A549 (cell line): Measurements from ENCODE around the gene PRKCE. TPM values are rescaled to one million over a fixed set of nuclear protein-coding genes. Genes with fewer than 3 reads are reported as not detected.

Experiments used
- ATAC-seq, 2 experiments: fragments of 200-7000 bp in 1 of 2; fragments of >200 bp in 1 of 2; cut with Nextera tagmentation in 1 of 2; cut with Tn5 transposase in 1 of 2; 3 replicates each; pipeline versions ENCODE4 v1.8.0 to v1.9.1; 2018 to 2020; ENCODE audit warnings: mild to moderate bottlenecking in 1 of 2, moderate library complexity in 1 of 2
- CTCF ChIA-PET: fragments of 300-600 bp; sonication (Branson Sonifier 250); formaldehyde crosslinking; extraction: SDS; loops from one replicate; lab custom pipeline; 2021; ENCODE audit warnings: antibody characterized with exemption, inconsistent platforms; lab: Yijun Ruan, JAX
- POLR2A ChIA-PET: fragments of 350-600 bp; formaldehyde crosslinking; extraction: SDS; loops from one replicate; lab custom pipeline; 2021; ENCODE audit warnings: antibody characterized with exemption, inconsistent platforms; lab: Yijun Ruan, JAX
- DNase-seq, 2 experiments: peaks; one replicate each; pipeline versions ENCODE4 v3.0.0 to v3.0.0-alpha.2; 2011 to 2016; ENCODE audit warnings: low read depth in 1 of 2, low spot score in 1 of 2
- FAIRE-seq: peaks from 2 replicates; lab custom pipeline; 2011; peaks lifted over from hg19 to GRCh38; lab: Jason Lieb, UNC
- H3K27ac ChIP-seq, 2 experiments: fragments of >200 bp; sonication (Bioruptor Twin); formaldehyde crosslinking; 3 replicates each; pipeline ENCODE4 v1.5.1; 2016 to 2017
- H3K4me1 ChIP-seq: fragments of >200 bp; sonication (Bioruptor Twin); formaldehyde crosslinking; 3 replicates; pipeline ENCODE4 v1.6.1; 2016
- H3K4me2 ChIP-seq: fragments of >200 bp; sonication (Bioruptor Twin); formaldehyde crosslinking; 3 replicates; pipeline ENCODE4 v1.6.1; 2016
- H3K4me3 ChIP-seq: fragments of >200 bp; sonication (Bioruptor Twin); formaldehyde crosslinking; 3 replicates; pipeline ENCODE4 v1.5.1; 2016
- H3K9me3 ChIP-seq: fragments of >200 bp; sonication (Bioruptor Twin); formaldehyde crosslinking; 3 replicates; pipeline ENCODE4 v1.6.1; 2016
- ATOH8 ChIP-seq: fragments of 250-450 bp; sonication (Bioruptor Pico); IDR thresholded peaks from 2 replicates; pipeline ENCODE4 v1.5.0; 2020; ENCODE audit warnings: low read depth, mild to moderate bottlenecking, moderate library complexity
- BCL3 ChIP-seq: fragments of >200 bp; sonication (Bioruptor Twin); formaldehyde crosslinking; IDR thresholded peaks from 3 replicates; pipeline ENCODE4 v1.6.1; 2016
- CBX2 ChIP-seq: fragments of 200-600 bp; sonication (generic); IDR thresholded peaks from 2 replicates; pipeline ENCODE4 v1.6.1; 2016; ENCODE audit warnings: low read depth, mild to moderate bottlenecking, borderline replicate concordance
- CEBPB ChIP-seq, 2 experiments: fragments of >200 bp in 1 of 2; sonication (Bioruptor Twin) in 1 of 2; formaldehyde crosslinking in 1 of 2; IDR thresholded peaks; 2 replicates each; pipeline ENCODE4 v1.6.1; 2012 to 2016
- CHD4 ChIP-seq: fragments of 200-600 bp; sonication (generic); IDR thresholded peaks from 2 replicates; pipeline ENCODE4 v1.6.1; 2016; ENCODE audit warnings: antibody characterized with exemption, mild to moderate bottlenecking, borderline replicate concordance
- CTCF ChIP-seq: fragments of >200 bp; sonication (Bioruptor Twin); formaldehyde crosslinking; IDR thresholded peaks from 3 replicates; pipeline ENCODE4 v1.5.1; 2016
- EHMT2 ChIP-seq: fragments of 200-600 bp; sonication (generic); IDR thresholded peaks from 2 replicates; pipeline ENCODE4 v1.6.1; 2016; ENCODE audit warnings: antibody characterized with exemption, low read depth, mild to moderate bottlenecking, moderate library complexity
- HMGXB4 ChIP-seq: fragments of 250-450 bp; sonication (Bioruptor Pico); IDR thresholded peaks from 2 replicates; pipeline ENCODE4 v1.5.0; 2021; ENCODE audit warnings: mild to moderate bottlenecking, moderate library complexity, borderline replicate concordance
- HOXA7 ChIP-seq: fragments of 250-450 bp; sonication (Bioruptor Pico); IDR thresholded peaks from 2 replicates; pipeline ENCODE4 v1.5.0; 2020; ENCODE audit warnings: mild to moderate bottlenecking, moderate library complexity
- HOXB5 ChIP-seq: fragments of 250-450 bp; sonication (Bioruptor Pico); IDR thresholded peaks from 2 replicates; pipeline ENCODE4 v1.5.0; 2020; ENCODE audit warnings: mild to moderate bottlenecking, moderate library complexity
- JUN ChIP-seq, 2 experiments: fragments of >200 bp; sonication (Bioruptor Twin); formaldehyde crosslinking; IDR thresholded peaks; 2 replicates in 1 of 2; 3 replicates in 1 of 2; pipeline ENCODE4 v1.6.1; 2016 to 2017
- JUNB ChIP-seq: fragments of >200 bp; sonication (Bioruptor Twin); formaldehyde crosslinking; IDR thresholded peaks from 2 replicates; pipeline ENCODE4 v1.6.1; 2016
- KDM1A ChIP-seq: fragments of 200-600 bp; sonication (generic); IDR thresholded peaks from 2 replicates; pipeline ENCODE4 v1.6.1; 2016; ENCODE audit warnings: low read depth, mild to moderate bottlenecking
- KDM5A ChIP-seq: fragments of 200-600 bp; sonication (generic); IDR thresholded peaks from 2 replicates; pipeline ENCODE4 v1.6.1; 2016; ENCODE audit warnings: antibody characterized with exemption, mild to moderate bottlenecking
- POLR2A ChIP-seq: IDR thresholded peaks from 2 replicates; pipeline ENCODE4 v1.6.1; 2012; ENCODE audit warnings: mild to moderate bottlenecking, low read length
- POLR2AphosphoS2 ChIP-seq: conservative IDR thresholded peaks from 2 replicates; pipeline ENCODE4 v1.6.1; 2012; ENCODE audit warnings: low read length, improper control_type of control experiment, inconsistent platforms
- RARB ChIP-seq: fragments of 250-450 bp; sonication (Bioruptor Pico); IDR thresholded peaks from 2 replicates; pipeline ENCODE4 v1.8.0; 2021; ENCODE audit warnings: mild to moderate bottlenecking, moderate library complexity
- RNF2 ChIP-seq: fragments of 200-600 bp; sonication (generic); IDR thresholded peaks from 2 replicates; pipeline ENCODE4 v1.6.1; 2016; ENCODE audit warnings: low read depth, mild to moderate bottlenecking, antibody characterized with exemption, moderate library complexity, borderline replicate concordance
- SREBF2 ChIP-seq: fragments of 450-650 bp; IDR thresholded peaks from 2 replicates; pipeline ENCODE4 v1.6.1; 2014; ENCODE audit warnings: mild to moderate bottlenecking, moderate library complexity
- TFCP2L1 ChIP-seq: fragments of 250-450 bp; sonication (Bioruptor Pico); IDR thresholded peaks from 2 replicates; pipeline ENCODE4 v1.5.0; 2021; ENCODE audit warnings: mild to moderate bottlenecking
- TP53 ChIP-seq: fragments of 250-450 bp; sonication (Bioruptor Pico); IDR thresholded peaks from 2 replicates; pipeline ENCODE4 v1.5.0; 2021; ENCODE audit warnings: mild to moderate bottlenecking, moderate library complexity
- WGBS: methylation state at CpG from one replicate; pipeline ENCODE4 v1.1.6; 2017; ENCODE audit errors: missing lambda C conversion rate; 5-methylcytosine and 5-hydroxymethylcytosine counted together
- polyA plus RNA-seq, 4 experiments: library from polyadenylated mRNA; depleted of rRNA in 3 of 4; stranded (reverse); fragments of >200 nt; fragmentation: RNase III in 1 of 4; extraction: RNeasy Plus Mini Kit Qiagen cat#74134 plus additional on column Dnase treatment in 1 of 4; gene quantifications; 2 replicates in 3 of 4; 3 replicates in 1 of 4; pipeline ENCODE4 v1.2.3, GENCODE V29; 2011 to 2017

Gene PRKCE
- polyA plus RNA-seq, 2 of the 4 experiments (the other 2 are of a cell fraction) = 11.5 to 12.0 TPM

GRCh38 chr2:45753381-45753780 lies 101.9 kb downstream of the PRKCE start:
- CTCF ChIA-PET = interaction anchor here (1.1 to 2.8 kb wide), 2 partner anchors 11 to 14 kb away, joined by 4 to 7 read pairs; no protein-coding TSS in a partner anchor
- FAIRE-seq = no peak

GRCh38 chr2:45754131-45755010 lies 102.9 kb downstream of the PRKCE start:
- CTCF ChIA-PET = interaction anchor here (1.1 to 2.8 kb wide), 3 partner anchors 10 to 104 kb away, joined by 3 to 7 read pairs (median 5); no protein-coding TSS in a partner anchor
- no peaks in the 10 kb centered on the region for H3K9me3 ChIP-seq
- DNase-seq (no peak), ATAC-seq (no peak), FAIRE-seq (no peak)
- TF ChIP-seq RARB (CRISPR knock-in tag) = no peak
- TF ChIP-seq CTCF = no peak
- TF ChIP-seq TFCP2L1 (CRISPR knock-in tag) = no peak
- no peak for TF ChIP-seq POLR2AphosphoS2
- TF ChIP-seq JUNB = no peak
- TF ChIP-seq HOXB5 = no peak
- H3K4me1 ChIP-seq = 0 out of 3 replicates have a peak, but pooled peaks cover 8% of the 10 kb centered on the region
- H3K4me2 ChIP-seq = no peak overlapping the region
- POLR2A ChIA-PET = no interaction called here
- WGBS = 82% methylated on average over 12 of the region's 12 CpGs
- no peak overlapping the region for H3K27ac ChIP-seq
- no peak overlapping the region for H3K4me3 ChIP-seq

More at GRCh38 chr2:45753381-45753780, 101.9 kb downstream of the PRKCE start:
- TF ChIP-seq RNF2 = no peak
- no peak for TF ChIP-seq CHD4
- TF ChIP-seq RARB (CRISPR knock-in tag) = no peak
- no peak for TF ChIP-seq CBX2
- no peak for TF ChIP-seq BCL3
- no peak for TF ChIP-seq TP53 (CRISPR knock-in tag)
- TF ChIP-seq HOXA7 = no peak
- TF ChIP-seq EHMT2 = no peak
- no peak for TF ChIP-seq POLR2A
- no peak for TF ChIP-seq SREBF2
- no peak for TF ChIP-seq KDM1A
- TF ChIP-seq, all 56 proteins: peak for 0
- H3K4me2 ChIP-seq = no peak overlapping the region
- no peaks in the 10 kb centered on the region for H3K9me3 ChIP-seq
- H3K4me1 ChIP-seq = 0 out of 3 replicates have a peak, but pooled peaks cover 8% of the 10 kb centered on the region
- H3K27ac ChIP-seq = no peak overlapping the region
- ATAC-seq (no peak), DNase-seq (no peak)
- POLR2A ChIA-PET = no interaction called here
- no peak overlapping the region for H3K4me3 ChIP-seq
- WGBS = 93% methylated on average over 4 of the region's 4 CpGs

GRCh38 chr2:45755585-45756335 lies 104.3 kb downstream of the PRKCE start:
- DNase-seq = peak in 1 of 2 experiments; percentile 25
- no peak for FAIRE-seq
- Histone ChIP-seq H3K4me3 (no peak overlapping the region), H3K9me3 (no peaks in the 10 kb centered on the region), H3K4me2 (0 out of 3 replicates have a peak overlapping the region, but pooled peaks have one; percentile 2), H3K27ac (no peak overlapping the region), H3K4me1 (0 out of 3 replicates have a peak, but pooled peaks cover 8% of the 10 kb centered on the region)
- 57% methylated on average over 8 of the region's 8 CpGs for WGBS
- TF ChIP-seq KDM5A = no peak
- TF ChIP-seq CEBPB (IDR thresholded peaks at IDR 0.05) = no peak
- TF ChIP-seq JUN (IDR thresholded peaks at IDR 0.05) = no peak
- TF ChIP-seq ATOH8 (CRISPR knock-in tag) = no peak
- TF ChIP-seq HMGXB4 = no peak
- ATAC-seq = peak; percentile 45 to 72; a peak in 3 of 6 replicates
- ChIA-PET POLR2A (interaction anchor here (0.6 kb wide), 1 partner anchor 113 kb away, joined by 3 read pairs; no protein-coding TSS in a partner anchor), CTCF (interaction anchor here (0.7 to 2.8 kb wide), 5 partner anchors 9 to 99 kb away, joined by 3 to 7 read pairs (median 4); no protein-coding TSS in a partner anchor)
